OCI-LY7 (cell line): Measurements from ENCODE around the gene CHST8. TPM values are rescaled to one million over a fixed set of nuclear protein-coding genes. Genes with fewer than 3 reads are reported as not detected.

Experiments
- BruUV-seq: library from RNA; stranded (reverse); fragments of 400-500 nt; replicated peaks from 2 replicates; lab custom pipeline; 2021; lab: Mats Ljungman, UMichigan
- CTCF ChIA-PET: fragments of 300-600 bp; sonication (Branson Sonifier 250); formaldehyde crosslinking; loops from one replicate; lab custom pipeline; 2022; ENCODE audit warnings: antibody characterized with exemption; ENCODE audit not compliant: unreplicated experiment; lab: Charles Lee
- POLR2A ChIA-PET: fragments of 300-600 bp; sonication (Branson Sonifier 250); formaldehyde crosslinking; loops from one replicate; lab custom pipeline; 2022; ENCODE audit warnings: antibody characterized with exemption; lab: Charles Lee
- DNase-seq: peaks from one replicate; pipeline ENCODE4 v3.0.0-alpha.2; 2015; ENCODE audit warnings: low spot score
- H2AFZ ChIP-seq: fragments of 200-600 bp; sonication (generic), shearing (Covaris generic); 2 replicates; pipeline ENCODE4 v1.6.1; 2014; ENCODE audit warnings: mild to moderate bottlenecking, antibody characterized with exemption, low read length, moderate library complexity
- H3K27ac ChIP-seq: fragments of 200-600 bp; sonication (generic); 2 replicates; pipeline ENCODE4 v1.5.1; 2014; ENCODE audit warnings: mixed run types, low read depth, mild to moderate bottlenecking, moderate library complexity, low read length, inconsistent platforms; ENCODE audit not compliant: poor library complexity, severe bottlenecking
- H3K36me3 ChIP-seq: fragments of 200-600 bp; sonication (generic); 2 replicates; pipeline ENCODE4 v1.6.1; 2014; ENCODE audit warnings: mild to moderate bottlenecking, antibody characterized with exemption, low read length, moderate library complexity, mixed read lengths; ENCODE audit not compliant: insufficient read depth
- H3K4me1 ChIP-seq: fragments of 200-600 bp; sonication (generic); 2 replicates; pipeline ENCODE4 v1.5.1; 2014; ENCODE audit warnings: mild to moderate bottlenecking, low read length; ENCODE audit not compliant: insufficient read depth, poor library complexity, severe bottlenecking
- H3K4me2 ChIP-seq: fragments of 200-600 bp; sonication (generic); 2 replicates; pipeline ENCODE4 v1.6.1; 2014; ENCODE audit warnings: mild to moderate bottlenecking, low read length
- H3K4me3 ChIP-seq: fragments of 200-600 bp; sonication (generic); 2 replicates; pipeline ENCODE4 v1.5.1; 2014; ENCODE audit warnings: mild to moderate bottlenecking, low read depth, low read length; ENCODE audit not compliant: poor library complexity, severe bottlenecking
- H3K79me2 ChIP-seq: fragments of 200-600 bp; sonication (generic); 2 replicates; pipeline ENCODE4 v1.6.1; 2016; ENCODE audit warnings: low read depth, mild to moderate bottlenecking, low read length, moderate library complexity, mixed read lengths; ENCODE audit not compliant: insufficient read depth
- H3K9me2 ChIP-seq: fragments of 200-600 bp; sonication (generic); 2 replicates; pipeline ENCODE4 v1.6.1; 2016; ENCODE audit warnings: mild to moderate bottlenecking, low read length, mixed read lengths; ENCODE audit not compliant: insufficient read depth
- H3K9me3 ChIP-seq: fragments of 200-600 bp; sonication (generic); 2 replicates; pipeline ENCODE4 v1.6.1; 2014; ENCODE audit warnings: mild to moderate bottlenecking, mixed run types, low read length, mixed read lengths
- H4K20me1 ChIP-seq: fragments of 200-600 bp; sonication (generic); 2 replicates; pipeline ENCODE4 v1.6.1; 2014; ENCODE audit warnings: mild to moderate bottlenecking, antibody characterized with exemption, low read length, moderate library complexity, mixed read lengths; ENCODE audit not compliant: insufficient read depth
- CTCF ChIP-seq: fragments of 200-600 bp; sonication (generic); conservative IDR thresholded peaks from 2 replicates; pipeline ENCODE4 v1.5.1; 2014; ENCODE audit warnings: mild to moderate bottlenecking, antibody characterized with exemption, low read length, moderate library complexity, mixed read lengths
- EZH2phosphoT487 ChIP-seq: fragments of 200-600 bp; sonication (generic); IDR thresholded peaks from 2 replicates; pipeline ENCODE4 v1.6.1; 2018; ENCODE audit warnings: low read depth, borderline replicate concordance, mild to moderate bottlenecking, mixed run types, antibody characterized with exemption, low read length, moderate library complexity, mixed read lengths
- intact Hi-C: fragments of 100-400 bp; cut with micrococcal nuclease; formaldehyde crosslinking; loops from one replicate; pipeline ENCODE4 v1.10.0; 2022; ENCODE audit not compliant: unreplicated experiment
- total RNA-seq, 2 experiments: library from RNA; depleted of rRNA in 1 of 2; stranded (reverse); fragments of >200 nt in 1 of 2; shearing (Covaris generic) in 1 of 2; gene quantifications; 2 replicates each; pipeline ENCODE4 v1.2.3, GENCODE V29; 2014 to 2022

CHST8 gene
- total RNA-seq, 2 experiments from 2014 or later, result not detected

GRCh38 chr19:33690378-33691029 is 68.8 kb downstream of the CHST8 start:
- TF ChIP-seq EZH2phosphoT487 (no peak), CTCF (no peak)
- intact Hi-C loops, result no loop called here
- Histone ChIP-seq H4K20me1 (no peaks in the 10 kb centered on the region), H3K27ac (no peak overlapping the region), H3K36me3 (no peaks in the 10 kb centered on the region), H3K9me2 (no peaks in the 10 kb centered on the region), H3K79me2 (no peaks in the 10 kb centered on the region), H2AFZ (no peak overlapping the region), H3K4me3 (no peak overlapping the region), H3K9me3 (no peaks in the 10 kb centered on the region), H3K4me1 (no peaks in the 10 kb centered on the region), H3K4me2 (no peak overlapping the region)
- BruUV-seq, result no TSS peak
- ChIA-PET POLR2A (no interaction called here), CTCF (no interaction called here)
- no peak for DNase-seq

GRCh38 chr19:33691030-33691427 is 69.3 kb downstream of the CHST8 start:
- intact Hi-C loops, result no loop called here
- no TSS peak for BruUV-seq
- no peak overlapping the region for H2AFZ ChIP-seq
- H3K4me1 ChIP-seq, result no peaks in the 10 kb centered on the region
- ChIA-PET CTCF (no interaction called here), POLR2A (no interaction called here)
- H3K79me2 ChIP-seq, result no peaks in the 10 kb centered on the region
- no peak overlapping the region for H3K4me2 ChIP-seq
- no peak overlapping the region for H3K4me3 ChIP-seq
- H4K20me1 ChIP-seq, result no peaks in the 10 kb centered on the region
- H3K27ac ChIP-seq, result no peak overlapping the region
- no peak for DNase-seq
- no peaks in the 10 kb centered on the region for H3K9me3 ChIP-seq
- no peaks in the 10 kb centered on the region for H3K36me3 ChIP-seq
- no peaks in the 10 kb centered on the region for H3K9me2 ChIP-seq
- TF ChIP-seq EZH2phosphoT487 (no peak), CTCF (no peak)

- no peak overlapping the region for H3K4me2 ChIP-seq
- no peaks in the 10 kb centered on the region for H3K79me2 ChIP-seq
- H3K27ac ChIP-seq, result no peak overlapping the region
- no peak overlapping the region for H2AFZ ChIP-seq
- H3K36me3 ChIP-seq, result no peaks in the 10 kb centered on the region
- no peak for DNase-seq
- no peaks in the 10 kb centered on the region for H3K4me1 ChIP-seq
- intact Hi-C loops, result no loop called here
- ChIA-PET CTCF (no interaction called here), POLR2A (interaction anchor here (0.7 kb wide), 1 partner anchor 536 kb away, joined by 4 read pairs; no protein-coding TSS in a partner anchor)
- H3K4me3 ChIP-seq, result no peak overlapping the region
- no peaks in the 10 kb centered on the region for H3K9me2 ChIP-seq
- H3K9me3 ChIP-seq, result no peaks in the 10 kb centered on the region
- no peak for TF ChIP-seq CTCF
- no peak for TF ChIP-seq EZH2phosphoT487
- H4K20me1 ChIP-seq, result no peaks in the 10 kb centered on the region
- no TSS peak for BruUV-seq
Measured at GRCh38 chr19:33691736-33692135, 70.0 kb downstream of the CHST8 start.
